ENCODE measurements around the gene TSPAN15.

Gene TSPAN15

DNA sequence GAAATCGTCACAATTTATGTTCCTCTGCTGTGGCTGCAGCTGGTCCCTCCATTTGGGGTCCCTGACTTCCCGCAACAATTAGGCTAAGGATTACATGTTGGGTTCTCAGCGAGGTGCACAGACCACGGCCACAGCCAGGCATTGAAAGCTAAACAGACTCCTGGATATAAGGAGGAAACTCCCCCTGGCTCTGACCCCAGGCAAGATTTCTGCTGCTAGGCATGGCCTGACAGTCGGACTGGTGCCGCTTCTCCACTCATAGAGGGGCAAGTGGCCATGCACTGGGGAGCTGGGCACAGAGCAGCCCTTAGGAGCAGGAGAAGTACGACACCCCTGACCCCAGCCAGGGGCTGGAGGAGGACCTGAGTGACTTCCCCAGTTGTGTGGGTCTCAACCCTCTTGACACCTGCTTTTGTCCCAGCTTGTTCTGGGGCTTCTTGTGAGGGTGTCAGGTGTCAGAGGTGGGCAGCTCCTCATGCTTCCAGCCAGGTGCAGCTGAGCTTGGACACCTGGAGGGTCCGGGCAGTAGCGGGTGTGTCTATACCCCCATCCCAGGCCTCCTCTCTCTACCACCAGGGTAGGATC is 38.3 kb downstream of the TSPAN15 start:
- DNase-seq = no peak

DNA sequence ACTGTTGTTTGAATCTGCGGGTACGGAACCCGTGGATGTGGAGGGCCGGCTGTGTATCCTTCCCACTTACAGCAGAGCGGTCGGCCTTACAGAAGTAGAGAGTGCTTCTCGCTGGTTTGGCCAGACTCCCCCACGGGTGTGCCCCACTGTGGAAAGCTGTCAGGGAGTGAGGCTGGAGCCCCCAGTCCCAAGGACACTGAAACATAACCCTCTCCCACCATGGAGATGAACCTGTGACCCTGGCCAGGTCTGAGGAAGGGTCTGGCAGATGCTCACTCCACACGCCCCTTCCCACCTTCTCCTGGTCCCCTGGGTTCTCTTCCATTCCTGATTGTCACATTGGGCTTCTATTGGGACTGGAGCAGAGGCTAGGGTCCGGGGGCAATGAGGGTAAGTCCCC is 39.6 kb downstream of the TSPAN15 start:
- no peak for DNase-seq

DNA sequence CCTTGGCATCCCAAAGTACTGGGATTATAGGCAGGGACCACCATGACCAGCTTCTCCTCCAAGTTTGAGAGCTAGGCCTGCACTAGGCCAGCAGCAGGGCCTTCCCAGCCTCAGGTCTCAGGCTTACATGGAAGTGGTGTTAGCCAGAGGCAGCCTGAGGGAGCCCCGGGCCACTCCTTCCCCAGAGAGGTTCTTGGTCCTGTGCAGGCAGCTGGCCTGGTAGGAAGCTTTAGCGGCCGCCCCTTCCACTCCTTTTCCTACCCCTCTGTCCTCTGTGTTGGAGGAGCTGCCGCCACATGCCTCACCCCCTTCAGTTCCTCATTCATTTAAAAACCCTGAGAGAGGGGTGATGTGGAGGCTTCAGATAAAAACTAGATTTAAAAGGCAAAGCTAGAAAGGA is 40.3 kb downstream of the TSPAN15 start:
- DNase-seq = no peak

DNA sequence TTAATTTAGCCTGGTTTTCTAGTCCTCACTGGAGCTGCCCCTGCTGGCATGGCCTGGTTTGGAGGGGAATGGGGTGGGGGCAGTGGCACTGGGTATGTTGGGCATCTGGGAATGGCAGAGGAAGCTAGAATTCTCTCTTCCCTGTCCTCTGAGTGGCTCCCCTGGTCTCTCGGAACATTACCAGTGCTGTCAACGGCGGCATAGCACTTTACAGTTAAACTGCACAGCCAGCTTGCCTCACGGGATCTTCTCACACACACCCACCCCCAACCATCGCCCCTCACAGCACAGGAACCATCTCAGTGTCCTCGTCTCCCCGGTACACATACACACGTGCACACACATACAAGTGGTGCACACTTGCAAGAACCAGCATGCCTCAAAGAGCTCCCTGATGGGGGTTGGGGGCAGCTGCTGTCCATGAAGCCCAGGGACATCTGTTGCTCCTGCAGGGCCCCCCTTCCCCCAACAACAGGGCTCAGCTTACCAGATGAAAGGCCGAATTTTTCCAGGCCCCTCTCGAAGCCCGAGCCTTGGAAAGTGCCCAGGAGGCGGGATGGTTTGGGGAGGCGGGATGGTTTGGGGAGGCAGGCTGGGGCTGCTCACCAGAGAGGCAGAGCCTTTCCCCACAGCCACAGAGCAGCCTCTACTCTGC is 41.0 kb downstream of the TSPAN15 start:
- no peak for DNase-seq

DNA sequence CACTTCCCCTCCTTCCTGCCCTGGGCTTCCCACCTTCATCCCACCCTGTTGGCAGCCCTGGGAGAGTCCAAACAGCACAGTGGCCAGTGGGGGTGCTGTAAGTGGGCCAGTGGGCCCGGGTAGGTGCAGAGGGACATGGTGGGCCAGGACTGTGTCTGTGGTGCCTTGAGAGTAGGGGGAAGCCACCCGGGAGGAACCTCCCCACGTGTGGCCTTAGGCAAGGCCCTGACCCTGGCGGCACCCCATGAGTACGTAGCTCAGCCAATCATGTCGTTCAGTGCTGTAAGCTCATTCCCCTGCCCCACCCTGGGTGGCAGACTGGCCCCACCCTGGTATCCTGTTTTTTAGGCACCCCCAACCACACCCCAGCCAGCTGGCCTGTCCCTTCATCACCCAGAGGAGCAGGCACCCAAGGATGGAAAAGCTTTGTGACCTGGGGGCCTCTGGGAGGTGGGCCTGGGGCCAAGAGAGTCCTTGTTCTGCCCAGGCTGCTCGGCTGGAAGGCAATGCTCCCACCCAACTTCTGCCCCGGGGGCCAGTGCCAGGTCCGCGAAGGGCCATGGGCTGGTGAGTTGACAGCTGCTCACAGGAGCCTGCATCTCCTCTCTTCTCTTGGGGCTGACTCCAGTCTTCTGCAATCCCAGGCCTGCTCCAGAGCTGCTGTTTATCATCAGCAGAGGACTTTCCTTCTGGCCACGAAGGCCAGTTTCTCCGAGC is 41.6 kb downstream of the TSPAN15 start:
- no peak for DNase-seq

DNA sequence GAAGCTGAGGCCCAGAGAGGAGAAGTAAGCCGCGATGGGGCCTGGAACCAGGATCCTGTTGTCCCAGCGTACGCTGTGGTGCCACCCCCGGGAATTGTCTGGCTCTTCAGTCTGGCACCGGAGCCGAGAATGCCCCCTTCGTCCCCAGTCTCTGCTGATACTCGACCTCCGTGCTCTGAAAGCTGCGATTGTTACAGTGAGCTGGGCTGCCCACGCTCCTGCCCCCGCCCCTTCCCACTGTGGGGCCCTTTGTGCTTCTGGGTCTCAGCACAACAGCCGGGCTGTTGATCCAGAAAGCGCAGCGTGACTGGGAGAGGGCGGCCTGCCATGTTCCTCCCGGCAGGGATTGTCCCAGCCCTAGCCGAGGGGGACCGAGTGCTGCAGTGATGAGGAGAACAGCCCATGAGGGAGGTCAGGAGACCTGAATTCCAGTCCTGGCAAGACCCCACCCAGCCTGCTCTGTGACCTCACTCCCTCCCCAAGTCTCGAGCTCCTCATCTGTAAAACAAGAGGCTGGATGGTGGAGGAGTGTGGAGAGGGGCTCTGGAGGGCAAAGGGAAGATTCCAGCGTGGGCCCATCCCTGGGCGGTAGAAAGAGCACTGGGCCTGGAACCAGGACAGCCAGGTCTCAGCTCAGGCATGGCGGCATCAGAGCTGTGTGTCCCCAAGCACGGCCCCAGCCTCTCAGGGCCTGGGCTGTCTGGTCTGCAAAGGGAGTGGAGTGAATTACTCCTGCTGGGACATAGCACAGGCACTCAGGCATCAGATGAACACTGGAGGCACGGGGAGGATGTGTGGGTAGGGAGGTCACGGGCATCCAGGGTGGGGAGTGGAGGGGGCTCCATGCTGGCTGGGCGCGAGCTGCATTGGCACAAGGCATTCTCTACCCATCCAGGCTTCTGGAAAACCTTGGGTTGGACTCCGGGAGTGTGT is 43.6 kb downstream of the TSPAN15 start:
- DNase-seq = no peak

DNA sequence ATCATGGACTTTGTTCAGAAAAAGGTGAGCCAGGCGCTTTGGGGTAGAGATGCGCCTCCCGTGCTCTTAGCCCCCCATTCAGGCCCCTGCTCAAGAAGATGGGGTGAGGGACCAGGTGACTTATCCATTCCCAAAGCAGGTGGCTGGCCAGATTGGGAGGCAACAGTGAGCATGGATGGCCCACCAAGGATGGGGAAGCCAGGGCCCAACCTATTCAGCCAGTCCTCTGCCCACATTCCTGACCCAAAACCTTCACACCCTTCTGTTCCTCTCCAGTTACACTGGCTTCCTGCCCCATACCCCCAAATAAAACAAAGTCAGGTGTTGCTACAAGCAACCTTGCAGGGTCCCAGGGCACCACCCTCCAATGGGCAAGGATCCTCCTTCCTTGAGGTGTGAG is 44.4 kb downstream of the TSPAN15 start:
- no peak for DNase-seq

DNA sequence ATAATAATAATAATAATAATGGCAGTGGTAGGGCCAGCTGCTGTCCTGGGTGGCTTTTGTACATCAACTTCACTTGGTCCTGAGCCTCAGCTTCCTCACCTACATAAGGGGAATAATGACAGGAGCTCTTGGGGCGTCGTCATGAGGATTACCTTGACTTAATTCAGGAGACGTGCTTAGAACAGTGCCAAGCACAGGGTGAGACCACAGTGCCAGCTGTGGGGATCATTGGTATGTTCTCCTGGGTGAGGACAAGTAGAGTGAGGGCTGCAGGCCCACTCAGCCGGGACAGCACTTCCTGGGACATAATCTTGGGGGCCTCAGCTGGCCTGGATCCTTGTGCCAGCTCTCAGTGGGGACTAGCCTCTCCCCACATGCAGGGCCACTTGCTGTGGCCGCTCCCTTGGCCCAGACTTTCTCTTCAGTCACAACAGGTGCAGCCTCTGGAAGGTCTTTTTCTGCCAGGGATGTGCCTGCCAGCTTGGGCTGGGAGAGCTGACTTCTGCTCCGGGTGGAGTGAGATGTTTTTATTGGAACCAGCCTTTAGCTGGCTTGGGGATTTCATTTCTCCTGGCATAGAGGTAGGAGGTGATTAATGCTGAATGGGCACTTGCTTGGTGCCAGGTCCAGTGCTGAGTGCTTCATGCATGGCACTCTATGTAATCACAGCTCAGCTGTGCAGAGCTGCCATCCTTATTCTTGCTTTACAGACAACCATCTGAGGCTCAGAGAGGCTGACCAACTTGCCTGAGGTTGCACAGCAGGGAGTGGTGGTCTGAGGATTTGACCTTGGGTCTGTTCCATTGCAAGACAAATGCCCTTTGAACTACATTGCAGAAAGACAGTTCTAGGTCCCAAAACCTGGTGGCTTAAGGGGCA is 45.3 kb downstream of the TSPAN15 start:
- no peak for DNase-seq

DNA sequence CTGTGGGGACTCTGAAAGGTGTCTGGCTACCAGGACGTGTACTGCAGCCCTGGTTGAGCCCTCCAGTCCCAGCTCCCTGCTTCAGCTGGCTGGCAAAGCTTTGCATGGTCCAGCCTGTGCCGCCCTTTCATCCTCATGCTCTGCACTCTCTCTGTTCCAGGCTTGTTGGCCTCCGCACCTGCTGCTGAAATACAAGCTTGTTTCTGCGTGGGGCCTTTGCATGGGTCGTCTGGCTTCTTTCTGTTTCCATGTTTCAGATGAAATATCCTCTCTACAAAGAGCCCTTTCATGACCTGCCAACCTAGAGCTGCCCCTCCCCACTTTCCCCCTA is 45.9 kb downstream of the TSPAN15 start:
- DNase-seq = no peak

DNA sequence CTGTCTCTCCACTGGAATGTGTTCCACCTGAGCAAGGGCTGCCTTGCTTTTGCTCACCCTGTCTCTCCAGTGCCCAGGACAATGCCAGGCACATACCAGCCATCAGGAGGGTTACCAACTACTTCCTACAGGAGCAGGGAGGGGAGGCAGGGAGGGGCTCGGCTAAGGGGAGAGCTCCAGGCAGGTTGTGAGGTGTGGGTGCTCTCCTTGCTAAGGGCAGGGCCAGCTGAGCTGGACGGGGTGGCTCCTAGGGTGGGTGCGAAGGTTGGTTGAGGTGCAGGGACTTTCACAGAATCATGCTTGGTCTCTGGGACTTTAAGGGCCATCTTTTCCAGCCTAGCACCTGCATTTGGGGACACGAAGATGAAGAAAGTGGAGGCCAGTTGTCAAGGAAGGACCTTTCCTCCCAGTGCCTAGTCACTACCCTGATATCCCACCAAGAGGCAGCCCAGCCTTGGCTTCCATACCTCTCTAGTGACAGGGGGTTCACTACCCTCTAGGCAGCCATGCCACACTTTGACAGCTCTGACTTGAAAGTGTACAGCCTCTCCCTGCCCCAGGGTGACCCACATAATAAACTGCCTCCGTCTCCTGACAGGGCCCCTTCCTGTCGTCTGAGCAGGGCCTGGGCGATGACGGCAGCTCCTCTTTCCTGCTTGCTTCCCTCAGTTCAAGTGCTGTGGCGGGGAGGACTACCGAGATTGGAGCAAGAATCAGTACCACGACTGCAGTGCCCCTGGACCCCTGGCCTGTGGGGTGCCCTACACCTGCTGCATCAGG is 46.5 kb downstream of the TSPAN15 start:
- no peak for DNase-seq

DNA sequence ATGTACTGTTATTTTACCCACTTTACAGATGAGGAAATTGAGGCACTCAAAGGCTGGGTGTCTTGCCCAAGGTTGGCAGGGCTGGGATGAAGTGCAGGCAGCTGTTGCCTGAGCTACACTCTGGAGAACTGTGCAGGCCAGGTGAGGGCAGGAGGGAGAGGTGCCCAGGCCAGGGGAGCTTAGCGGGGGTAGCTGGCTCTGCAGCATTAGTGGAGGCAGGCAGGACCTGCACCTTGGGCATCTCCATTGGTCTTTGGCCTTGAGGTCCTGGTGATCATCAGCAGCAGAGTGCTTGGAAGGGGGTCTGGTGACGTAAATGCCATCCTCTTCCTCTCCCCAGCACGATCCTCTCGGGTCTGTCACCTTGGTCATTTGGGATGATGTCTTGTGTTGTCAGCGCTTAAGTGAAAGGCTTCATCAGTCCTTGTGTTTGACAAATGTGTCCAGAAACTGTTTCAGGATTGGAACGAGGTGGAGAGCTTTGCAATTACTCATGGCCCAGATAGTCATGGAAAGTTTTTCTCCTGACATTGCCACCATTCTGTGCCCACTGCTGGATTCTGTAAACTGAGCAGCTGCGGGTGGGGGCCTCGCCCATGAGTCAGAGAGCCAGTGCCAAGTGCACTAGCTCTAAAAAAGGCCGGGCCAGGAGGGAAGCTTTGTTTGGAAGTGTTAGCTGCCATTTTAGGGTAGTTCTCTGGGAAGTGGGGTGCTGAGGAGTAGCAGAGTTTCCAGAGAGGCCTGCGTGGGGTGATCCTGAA is 47.6 kb downstream of the TSPAN15 start:
- DNase-seq = no peak

DNA sequence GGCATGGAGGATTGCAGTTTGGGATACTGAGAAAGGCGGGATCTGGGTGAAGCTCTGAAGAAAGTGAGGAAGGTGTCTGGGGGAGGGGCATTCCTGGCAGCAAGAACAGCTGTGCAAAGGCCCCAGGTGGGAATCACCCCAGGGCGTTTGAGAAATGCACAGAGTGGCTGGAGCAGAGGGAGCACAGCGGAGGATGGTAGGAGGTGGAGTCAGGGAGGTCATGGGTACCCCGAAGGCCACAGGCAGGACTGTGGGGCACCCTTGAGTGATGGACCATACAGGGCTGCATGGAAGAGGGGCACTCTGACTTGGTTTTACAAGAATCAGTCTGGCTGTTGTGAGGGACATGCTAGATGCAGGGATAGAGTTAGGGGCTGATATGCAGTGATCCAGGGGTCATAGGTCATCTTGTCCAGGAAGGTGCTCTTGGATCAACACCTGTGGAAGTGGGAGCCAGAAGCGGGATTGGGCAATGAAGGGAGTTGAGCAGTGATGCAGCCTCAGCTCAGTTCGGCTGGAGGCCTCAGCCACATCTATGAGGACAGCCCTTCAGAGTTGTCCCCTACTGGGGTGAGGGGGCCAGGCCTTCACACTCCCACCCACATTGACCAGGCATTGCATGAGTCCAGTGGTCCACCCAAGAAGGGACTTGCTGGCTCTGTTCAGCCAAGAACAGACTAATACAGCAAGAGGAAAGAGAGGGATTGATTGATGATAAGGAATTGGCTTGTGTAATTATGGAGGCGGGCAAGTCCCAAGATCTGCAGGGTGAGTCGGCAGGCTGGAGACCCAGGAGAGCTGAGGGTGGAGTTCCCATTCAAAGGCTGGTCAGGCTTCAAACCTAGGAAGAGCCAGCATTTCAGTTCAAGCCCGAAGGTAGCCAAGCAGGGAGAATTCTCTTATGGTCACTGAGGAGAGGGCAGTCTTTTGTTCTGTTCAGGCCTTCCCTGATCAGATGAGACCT is 48.7 kb downstream of the TSPAN15 start:
- no peak for DNase-seq

DNA sequence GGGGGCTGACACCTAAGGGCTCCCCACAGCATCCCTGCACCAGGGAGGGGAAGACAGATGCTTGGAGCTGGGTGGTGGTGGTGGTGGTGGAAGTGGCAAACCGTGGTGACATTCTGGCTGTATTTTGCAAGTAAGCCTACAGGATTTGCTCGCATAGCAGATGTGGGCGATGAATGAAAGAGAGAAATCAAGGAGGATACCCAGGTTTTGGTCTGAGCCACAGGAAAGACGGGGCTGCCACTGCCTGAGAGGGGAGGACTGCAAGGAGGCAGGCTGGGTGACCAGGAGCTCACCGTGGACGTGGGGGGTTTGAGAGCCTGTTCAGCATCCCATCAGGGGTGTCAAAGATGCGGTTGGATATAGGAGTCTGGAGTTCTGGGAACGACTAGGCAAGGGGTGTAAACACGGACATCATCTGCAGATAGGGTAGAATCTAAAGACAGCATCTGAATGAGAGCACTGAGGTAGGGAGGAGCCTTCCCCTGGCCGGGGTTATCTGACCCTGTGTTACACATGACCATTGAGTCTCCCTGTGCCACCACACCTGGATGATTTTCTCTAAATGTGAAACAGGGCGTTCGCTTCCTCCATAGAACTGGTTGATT is 49.7 kb downstream of the TSPAN15 start:
- no peak for DNase-seq

DNA sequence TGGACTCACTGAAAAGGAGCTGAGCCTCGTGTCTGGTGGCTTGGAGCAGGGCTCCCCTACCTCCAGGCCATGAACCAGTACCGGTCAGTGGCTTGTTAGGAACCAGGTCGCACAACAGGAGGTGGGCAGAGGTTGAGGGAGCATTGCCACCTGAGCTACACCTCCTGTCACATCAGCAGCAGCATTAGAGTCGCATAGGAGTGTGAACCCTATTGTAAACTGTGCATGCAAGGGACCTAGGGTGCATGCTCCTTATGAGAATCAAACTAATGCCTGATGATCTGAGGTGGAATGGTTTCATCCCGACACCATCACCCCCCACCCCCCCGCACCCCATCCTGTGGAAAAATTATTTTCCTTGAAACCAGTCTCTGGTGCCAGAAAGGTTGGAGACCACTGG is 50.4 kb downstream of the TSPAN15 start:
- DNase-seq = no peak

DNA sequence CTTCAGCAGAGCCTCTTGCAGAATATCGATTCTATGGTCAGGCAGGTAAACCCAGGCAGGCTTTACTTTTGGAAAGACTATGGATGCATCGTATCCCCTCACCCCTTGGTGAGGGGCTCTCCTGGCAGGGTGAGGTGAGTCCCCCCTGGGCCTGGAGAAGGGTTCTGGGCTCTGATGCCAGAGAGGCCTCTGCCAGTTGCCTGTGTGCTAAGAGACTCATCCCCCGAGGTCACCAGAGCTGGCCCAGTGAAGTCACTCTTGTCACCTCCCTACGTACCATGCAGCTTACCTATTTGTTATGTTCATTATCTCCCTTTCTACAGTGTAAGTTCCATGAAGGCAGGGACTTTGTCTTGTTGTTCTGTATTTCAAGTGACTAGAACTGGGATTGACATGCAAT is 51.3 kb downstream of the TSPAN15 start:
- DNase-seq = no peak

DNA sequence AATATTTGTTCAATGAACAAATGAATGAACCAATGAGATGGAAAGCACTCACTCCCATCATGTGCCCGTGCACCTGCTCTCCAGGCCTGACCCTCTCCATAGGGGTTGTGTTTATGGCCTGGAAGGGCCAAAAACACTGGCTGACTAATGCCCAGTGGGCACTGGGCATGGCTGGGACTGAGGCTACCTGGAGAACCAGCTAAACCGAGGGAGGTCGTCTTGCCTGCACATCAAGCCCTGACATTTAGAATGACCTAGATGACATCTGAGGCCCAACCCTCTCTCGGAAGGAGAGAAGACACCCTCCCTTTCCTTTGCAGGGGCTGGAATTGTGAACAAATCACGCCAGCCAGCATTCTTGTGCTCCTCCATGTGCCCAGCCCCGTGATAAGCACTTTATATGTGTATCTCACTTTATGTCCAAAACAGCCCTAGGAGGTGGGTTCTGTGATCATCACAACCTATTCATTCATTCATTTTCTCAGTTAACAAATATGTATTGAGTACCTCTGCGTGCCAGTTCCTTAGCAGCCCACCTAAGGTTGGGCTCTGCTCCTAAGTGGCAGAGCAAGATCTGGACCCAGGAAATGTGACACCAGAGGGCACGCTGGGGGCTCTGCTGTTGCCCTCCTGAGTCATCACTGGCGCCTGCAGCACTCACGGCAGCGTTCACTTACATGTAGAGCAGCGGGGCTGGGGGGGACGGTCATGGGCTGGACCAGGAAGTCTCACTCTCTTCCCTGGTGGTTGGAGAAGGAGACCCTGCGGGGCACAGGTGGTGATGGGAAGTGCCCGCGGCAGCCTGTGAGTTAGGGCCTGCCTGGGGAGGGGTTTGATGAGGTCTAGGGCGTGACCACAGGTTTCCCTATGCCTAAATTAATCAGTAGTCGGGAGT is 52.0 kb downstream of the TSPAN15 start:
- DNase-seq = no peak

DNA sequence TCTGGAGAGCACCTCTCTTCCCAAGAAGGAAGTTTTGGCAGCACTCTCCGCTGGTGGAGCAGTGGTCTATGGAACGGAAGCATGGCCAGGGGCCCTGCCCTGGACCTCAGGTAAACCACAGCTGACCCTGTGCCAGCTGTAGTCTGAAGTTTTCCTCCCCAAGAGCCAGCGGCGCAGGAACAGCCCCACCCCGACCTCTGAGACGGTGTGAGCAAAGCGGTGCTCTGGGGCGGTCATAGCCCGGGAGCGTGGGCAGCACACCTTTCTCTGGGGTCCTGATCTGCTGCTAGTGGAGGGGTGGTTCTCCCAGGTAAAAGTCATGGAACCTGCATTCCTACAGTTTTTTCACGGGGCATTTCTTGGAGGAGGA is 52.6 kb downstream of the TSPAN15 start:
- no peak for DNase-seq

DNA sequence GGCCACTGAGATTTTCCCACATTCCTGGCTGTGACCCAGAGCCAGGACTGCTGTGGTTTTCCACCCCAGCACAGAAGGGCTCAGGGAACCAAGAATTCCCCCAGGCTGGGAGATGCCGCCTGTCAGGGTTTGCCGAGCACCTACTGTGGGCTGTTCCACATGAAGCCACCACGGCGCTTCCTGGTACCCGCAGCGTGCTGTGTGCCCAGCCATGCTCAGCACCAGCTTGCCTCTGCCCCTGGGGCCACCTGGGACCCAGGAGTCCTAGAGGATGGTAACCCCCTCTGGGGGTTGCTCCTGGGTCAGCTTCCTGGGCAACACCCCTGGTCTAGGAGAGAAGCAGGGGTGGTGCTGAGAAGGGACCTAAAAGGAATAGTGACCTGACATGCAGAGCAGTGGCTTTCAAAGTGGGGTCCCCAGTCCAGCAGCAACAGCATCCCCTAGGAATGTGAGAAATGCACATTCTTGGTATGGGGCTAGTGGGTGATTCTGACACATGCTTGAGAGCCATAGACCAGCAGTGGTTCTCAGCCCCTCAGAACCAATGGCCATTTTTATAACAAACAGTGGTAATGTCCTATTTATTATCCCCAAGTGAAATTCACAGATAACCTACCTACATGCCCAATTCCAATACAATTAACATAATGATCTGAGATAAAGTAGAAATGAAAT is 53.4 kb downstream of the TSPAN15 start:
- no peak for DNase-seq

Data from NCI-H2081 (cell line).